H9 (cell line): ENCODE measurements around the gene KRT77. TPM values are rescaled to one million over a fixed set of nuclear protein-coding genes. Genes with fewer than 3 reads are reported as not detected.

Experiments used
- DNase-seq: peaks from one replicate; pipeline ENCODE4 v3.0.0-alpha.2; 2017
- H2AFZ ChIP-seq: one replicate; pipeline ENCODE4 v1.6.1; 2013; ENCODE audit warnings: mild to moderate bottlenecking, low read length, control low read depth, moderate library complexity
- H2AK5ac ChIP-seq: 2 replicates; pipeline ENCODE4 v1.6.1; 2013; ENCODE audit warnings: low read length, control low read depth, mixed read lengths; ENCODE audit not compliant: insufficient read length
- H2BK120ac ChIP-seq: one replicate; pipeline ENCODE4 v1.6.1; 2013; ENCODE audit warnings: low read depth, mild to moderate bottlenecking, low read length, control low read depth, inconsistent platforms; ENCODE audit not compliant: poor library complexity, severe bottlenecking
- H2BK12ac ChIP-seq: 2 replicates; pipeline ENCODE4 v1.6.1; 2013; ENCODE audit warnings: low read length, control low read depth, mixed read lengths, low read depth; ENCODE audit not compliant: insufficient read length
- H2BK15ac ChIP-seq: 2 replicates; pipeline ENCODE4 v1.6.1; 2013; ENCODE audit warnings: low read depth, low read length, control low read depth
- H2BK20ac ChIP-seq: one replicate; pipeline ENCODE4 v1.6.1; 2013; ENCODE audit warnings: low read depth, mild to moderate bottlenecking, low read length, control low read depth, inconsistent platforms; ENCODE audit not compliant: poor library complexity, severe bottlenecking
- H2BK5ac ChIP-seq: 2 replicates; pipeline ENCODE4 v1.6.1; 2013; ENCODE audit warnings: low read length, control low read depth, mixed read lengths; ENCODE audit not compliant: insufficient read length
- H3K14ac ChIP-seq: 2 replicates; pipeline ENCODE4 v1.6.1; 2013; ENCODE audit warnings: low read length, control low read depth; ENCODE audit not compliant: insufficient read depth
- H3K18ac ChIP-seq: 2 replicates; pipeline ENCODE4 v1.6.1; 2013; ENCODE audit warnings: low read depth, mild to moderate bottlenecking, mixed read lengths, low read length, control low read depth; ENCODE audit not compliant: insufficient read length
- H3K23ac ChIP-seq: 2 replicates; pipeline ENCODE4 v1.6.1; 2013; ENCODE audit warnings: low read length, control low read depth, mixed read lengths, low read depth; ENCODE audit not compliant: insufficient read length
- H3K23me2 ChIP-seq: 2 replicates; pipeline ENCODE4 v1.6.1; 2013; ENCODE audit warnings: low read depth, mild to moderate bottlenecking, mixed read lengths, low read length, control low read depth; ENCODE audit not compliant: insufficient read length, poor library complexity, severe bottlenecking
- H3K27ac ChIP-seq: 2 replicates; pipeline ENCODE4 v1.5.1; 2013; ENCODE audit warnings: low read length, control low read depth, mixed read lengths, low read depth; ENCODE audit not compliant: insufficient read length
- H3K27me3 ChIP-seq: 2 replicates; pipeline ENCODE4 v1.6.1; 2013; ENCODE audit warnings: low read length, control low read depth, inconsistent platforms; ENCODE audit not compliant: insufficient read depth
- H3K4ac ChIP-seq: 2 replicates; pipeline ENCODE4 v1.6.1; 2013; ENCODE audit warnings: low read depth, mild to moderate bottlenecking, control low read depth, inconsistent platforms, low read length, moderate library complexity
- H3K4me1 ChIP-seq: 2 replicates; pipeline ENCODE4 v1.6.1; 2013; ENCODE audit warnings: low read length, control low read depth, inconsistent platforms; ENCODE audit not compliant: insufficient read depth
- H3K4me2 ChIP-seq: 2 replicates; pipeline ENCODE4 v1.6.1; 2013; ENCODE audit warnings: low read length, control low read depth, mixed read lengths; ENCODE audit not compliant: insufficient read length, insufficient read depth
- H3K56ac ChIP-seq: 2 replicates; pipeline ENCODE4 v1.6.1; 2013; ENCODE audit warnings: low read depth, mild to moderate bottlenecking, mixed read lengths, low read length, control low read depth; ENCODE audit not compliant: insufficient read length
- H3K79me1 ChIP-seq: 2 replicates; pipeline ENCODE4 v1.6.1; 2013; ENCODE audit warnings: low read depth, mild to moderate bottlenecking, moderate library complexity, low read length, control low read depth, inconsistent platforms; ENCODE audit not compliant: insufficient read depth, poor library complexity, severe bottlenecking
- H3K79me2 ChIP-seq: 2 replicates; pipeline ENCODE4 v1.6.1; 2013; ENCODE audit warnings: low read length, control low read depth, inconsistent platforms; ENCODE audit not compliant: insufficient read depth
- H3K9ac ChIP-seq: 2 replicates; pipeline ENCODE4 v1.6.1; 2013; ENCODE audit warnings: low read length, control low read depth, mixed read lengths; ENCODE audit not compliant: insufficient read length; ENCODE audit errors: extremely low read depth
- H3K9me3 ChIP-seq: one replicate; pipeline ENCODE4 v1.6.1; 2013; ENCODE audit warnings: low read depth, low read length, inconsistent platforms; ENCODE audit not compliant: control insufficient read depth
- H3T11ph ChIP-seq: one replicate; pipeline ENCODE4 v1.6.1; 2013; ENCODE audit warnings: mild to moderate bottlenecking, low read length, control low read depth, inconsistent platforms
- H4K20me1 ChIP-seq: one replicate; pipeline ENCODE4 v1.6.1; 2013; ENCODE audit not compliant: control insufficient read depth, insufficient read length, insufficient read depth
- H4K5ac ChIP-seq: 2 replicates; pipeline ENCODE4 v1.6.1; 2013; ENCODE audit warnings: low read depth, mild to moderate bottlenecking, mixed read lengths, low read length, control low read depth; ENCODE audit not compliant: insufficient read length
- H4K8ac ChIP-seq: replicated peaks from 2 replicates; pipeline ENCODE4 v1.6.1; 2013; ENCODE audit warnings: low read length, control low read depth, mixed read lengths, low read depth; ENCODE audit not compliant: insufficient read length
- H4K91ac ChIP-seq: 2 replicates; pipeline ENCODE4 v1.6.1; 2013; ENCODE audit warnings: low read depth, mild to moderate bottlenecking, moderate library complexity, mixed read lengths, low read length, control low read depth; ENCODE audit not compliant: insufficient read length
- H3K27ac Mint-ChIP-seq, 3 experiments: 2 replicates in 2 of 3; 3 replicates in 1 of 3; pipeline ENCODE4 v1.8.0; 2020 to 2021; ENCODE audit warnings: mixed read lengths in 3 of 3, mild to moderate bottlenecking in 1 of 3, moderate library complexity in 1 of 3
- H3K27me3 Mint-ChIP-seq: 2 replicates; pipeline ENCODE4 v1.8.0; 2021; ENCODE audit warnings: low read depth, mild to moderate bottlenecking, moderate library complexity, mixed read lengths
- H3K36me3 Mint-ChIP-seq, 3 experiments: 2 replicates in 2 of 3; 3 replicates in 1 of 3; pipeline ENCODE4 v1.8.0; 2020 to 2021; ENCODE audit warnings: low read depth in 3 of 3, mixed read lengths in 3 of 3; ENCODE audit not compliant: insufficient read depth in 1 of 3
- H3K4me1 Mint-ChIP-seq, 2 experiments: 2 replicates each; pipeline ENCODE4 v1.8.0; 2020; ENCODE audit warnings: mixed read lengths in 2 of 2
- H3K4me3 Mint-ChIP-seq, 2 experiments: 2 replicates in 1 of 2; 3 replicates in 1 of 2; pipeline ENCODE4 v1.8.0; 2020 to 2021; ENCODE audit warnings: mild to moderate bottlenecking in 2 of 2, mixed read lengths in 2 of 2, moderate library complexity in 1 of 2
- H3K9me3 Mint-ChIP-seq, 2 experiments: 2 replicates in 1 of 2; 3 replicates in 1 of 2; pipeline ENCODE4 v1.8.0; 2020; ENCODE audit warnings: mild to moderate bottlenecking in 2 of 2, mixed read lengths in 2 of 2, moderate library complexity in 1 of 2
- CTCF ChIP-seq: fragments of 200-600 bp; sonication (generic); conservative IDR thresholded peaks from 3 replicates; pipeline ENCODE4 v1.8.0; 2021; ENCODE audit warnings: antibody characterized with exemption, mild to moderate bottlenecking
- WGBS: extraction: QIAGEN DNeasy Blood & Tissue Kit; methylation state at CpG from one replicate; pipeline ENCODE4 v1.1.7; 2013; ENCODE audit warnings: missing lambda C conversion rate, low lambda C conversion rate, mixed read lengths; ENCODE audit not compliant: insufficient read length; ENCODE audit errors: extremely low coverage; 5-methylcytosine and 5-hydroxymethylcytosine counted together
- total RNA-seq: library from RNA; stranded (reverse); gene quantifications from 2 replicates; pipeline ENCODE4 v1.2.1, GENCODE V29; 2021

Gene KRT77
- total RNA-seq, 1 experiment from 2014 or later: not detected

DNA sequence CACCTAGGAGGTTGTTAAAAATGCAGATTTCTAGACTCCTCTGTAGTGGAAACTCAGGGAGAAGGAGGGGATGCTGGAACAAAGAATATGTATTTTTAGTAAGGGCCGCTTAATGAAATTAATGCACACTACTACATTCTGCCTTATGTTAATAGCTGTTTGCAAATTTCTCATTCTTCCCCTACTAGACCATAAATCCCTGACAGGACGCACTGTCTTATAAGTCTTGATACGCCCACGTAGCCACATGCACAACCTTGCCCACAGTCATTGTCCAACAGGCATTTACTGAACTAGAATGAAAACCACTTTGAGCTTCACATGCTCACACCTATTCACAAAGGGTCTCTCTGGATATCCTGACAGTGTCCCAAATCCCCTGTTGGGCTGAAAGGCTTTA, 61.9 kb downstream of the KRT77 start:
- no peak for TF ChIP-seq CTCF
- H2BK120ac ChIP-seq: no peak overlapping the region
- Mint-ChIP-seq H3K4me1 (peaks cover 0 to 2% of the 10 kb centered on the region in 2 experiments; a peak in 1 of 4 replicates), H3K27me3 (peaks cover 26% of the 10 kb centered on the region), H3K4me3 (no peak overlapping the region), H3K27ac (no peak overlapping the region), H3K9me3 (no peaks in the 10 kb centered on the region), H3K36me3 (no peaks in the 10 kb centered on the region)
- H3K79me1 ChIP-seq: no peaks in the 10 kb centered on the region
- H3T11ph ChIP-seq: no peak overlapping the region
- H3K9me3 ChIP-seq: no peaks in the 10 kb centered on the region
- H4K8ac ChIP-seq: no peak overlapping the region
- no peak overlapping the region for H3K9ac ChIP-seq
- H3K14ac ChIP-seq: no peak overlapping the region
- H2BK15ac ChIP-seq: no peak overlapping the region
- DNase-seq: peak; percentile 9
- no peaks in the 10 kb centered on the region for H3K4me1 ChIP-seq
- no peaks in the 10 kb centered on the region for H4K20me1 ChIP-seq
- no peak overlapping the region for H2AFZ ChIP-seq
- no peak overlapping the region for H4K91ac ChIP-seq
- no peaks in the 10 kb centered on the region for H3K23me2 ChIP-seq
- no peaks in the 10 kb centered on the region for H3K27me3 ChIP-seq
- no peaks in the 10 kb centered on the region for H3K79me2 ChIP-seq
- no peak overlapping the region for H3K23ac ChIP-seq
- H3K18ac ChIP-seq: no peak overlapping the region
- H2BK20ac ChIP-seq: no peak overlapping the region
- no peak overlapping the region for H3K4me2 ChIP-seq
- no peak overlapping the region for H2BK12ac ChIP-seq
- no peak overlapping the region for H3K4ac ChIP-seq
- H3K56ac ChIP-seq: no peak overlapping the region
- no peak overlapping the region for H2BK5ac ChIP-seq
- no peak overlapping the region for H3K27ac ChIP-seq
- no peak overlapping the region for H2AK5ac ChIP-seq
- WGBS: no CpG with 5 or more reads among the region's 4 CpGs
- H4K5ac ChIP-seq: peak overlapping the region; percentile 36

Other genes starting within 250 kb of the KRT77 start
- not detected in 2 replicates for gene KRT6C, start 229.7 kb downstream of the KRT77 start, total RNA-seq
- gene KRT6A, start 210.3 kb downstream of the KRT77 start, total RNA-seq: not detected in 2 replicates
- gene KRT5, start 183.1 kb downstream of the KRT77 start, total RNA-seq: not detected in 2 replicates
- gene KRT71, start 150.4 kb downstream of the KRT77 start, total RNA-seq: not detected in 2 replicates
- not detected in 2 replicates for gene KRT74, start 129.7 kb downstream of the KRT77 start, total RNA-seq
- gene KRT72, start 102.1 kb downstream of the KRT77 start, total RNA-seq: not detected in 2 replicates
- not detected in 2 replicates for gene KRT73, start 85.0 kb downstream of the KRT77 start, total RNA-seq
- not detected in 2 replicates for gene KRT2, start 51.3 kb downstream of the KRT77 start, total RNA-seq
- gene KRT1, start 23.1 kb downstream of the KRT77 start, total RNA-seq: not detected in 2 replicates
- not detected in 2 replicates for gene KRT76, start 73.8 kb upstream of the KRT77 start, total RNA-seq
- gene KRT3, start 92.6 kb upstream of the KRT77 start, total RNA-seq: not detected in 2 replicates
- not detected in 2 replicates for gene KRT4, start 110.6 kb upstream of the KRT77 start, total RNA-seq
- gene KRT79, start 130.8 kb upstream of the KRT77 start, total RNA-seq: not detected in 2 replicates
- not detected in 2 replicates for gene KRT78, start 145.5 kb upstream of the KRT77 start, total RNA-seq
- 244 and 247 TPM in 2 replicates for gene KRT8, start 201.6 kb upstream of the KRT77 start, total RNA-seq
- gene KRT18, start 245.6 kb upstream of the KRT77 start, total RNA-seq: 245 and 263 TPM in 2 replicates